Fibroblast of lung (primary cell): Measurements from ENCODE around the gene TNNT1. TPM values are rescaled to one million over a fixed set of nuclear protein-coding genes. Genes with fewer than 3 reads are reported as not detected.

Experiments
- DNase-seq, 2 donors: peaks; one replicate each; pipeline versions ENCODE4 v3.0.0 to v3.0.0-alpha.2; 2010; ENCODE audit warnings: low read depth in 2 of 2
- H2AFZ ChIP-seq: 2 replicates; pipeline ENCODE4 v1.5.1; 2012; ENCODE audit warnings: low read length, control low read depth, inconsistent platforms
- H3K27ac ChIP-seq: 2 replicates; pipeline ENCODE4 v1.5.1; 2011; ENCODE audit warnings: low read length, control low read depth; ENCODE audit not compliant: insufficient read depth
- H3K27me3 ChIP-seq: 2 replicates; pipeline ENCODE4 v1.5.1; 2011; ENCODE audit warnings: mild to moderate bottlenecking, low read length; ENCODE audit not compliant: control insufficient read depth, insufficient read depth
- H3K36me3 ChIP-seq: 2 replicates; pipeline ENCODE4 v1.5.1; 2011; ENCODE audit warnings: low read length; ENCODE audit not compliant: control insufficient read depth, insufficient read depth
- H3K4me1 ChIP-seq: 2 replicates; pipeline ENCODE4 v1.5.1; 2011; ENCODE audit warnings: low read length; ENCODE audit not compliant: control insufficient read depth, insufficient read depth; ENCODE audit errors: extremely low read depth
- H3K4me2 ChIP-seq: 2 replicates; pipeline ENCODE4 v1.5.1; 2011; ENCODE audit warnings: low read length, control low read depth; ENCODE audit not compliant: insufficient read depth; ENCODE audit errors: extremely low read depth
- H3K4me3 ChIP-seq, 4 experiments: fragments of 200-600 bp in 1 of 4; sonication (generic) in 1 of 4; replicated peaks in 1 of 4; 2 replicates each; pipeline ENCODE4 v1.5.1; 2011 to 2016; ENCODE audit warnings: low read length in 4 of 4, low read depth in 3 of 4, mild to moderate bottlenecking in 3 of 4, control low read depth in 2 of 4, inconsistent platforms in 1 of 4, mixed read lengths in 1 of 4; ENCODE audit not compliant: insufficient read depth in 1 of 4; ENCODE audit errors: control extremely low read depth in 1 of 4
- H3K79me2 ChIP-seq: 2 replicates; pipeline ENCODE4 v1.5.1; 2012; ENCODE audit warnings: mild to moderate bottlenecking, low read length, inconsistent platforms; ENCODE audit not compliant: control insufficient read depth, insufficient read depth
- H3K9ac ChIP-seq: 2 replicates; pipeline ENCODE4 v1.5.1; 2011; ENCODE audit warnings: mild to moderate bottlenecking, low read length, control low read depth; ENCODE audit not compliant: insufficient read depth
- H3K9me3 ChIP-seq: 2 replicates; pipeline ENCODE4 v1.5.1; 2012; ENCODE audit warnings: low read depth, low read length; ENCODE audit not compliant: control insufficient read depth, insufficient read depth
- H4K20me1 ChIP-seq: 2 replicates; pipeline ENCODE4 v1.5.1; 2011; ENCODE audit warnings: low read length; ENCODE audit not compliant: control insufficient read depth, insufficient read depth; ENCODE audit errors: extremely low read depth
- EZH2 ChIP-seq: IDR thresholded peaks from 2 replicates; pipeline ENCODE4 v1.5.1; 2012; ENCODE audit warnings: low read length, control low read depth, mild to moderate bottlenecking; ENCODE audit errors: missing control alignments
- polyA plus RNA-seq, 2 donors: library from polyadenylated mRNA; depleted of rRNA in 1 of 2; stranded (reverse) in 1 of 2; unstranded in 1 of 2; fragments of >200 nt; gene quantifications; 2 replicates each; pipeline ENCODE4 v1.2.1, GENCODE V29; 2011 to 2012; ENCODE audit warnings: missing spikeins in 1 of 2
- total RNA-seq: library from RNA; depleted of rRNA; stranded (reverse); fragments of >200 nt; gene quantifications from 2 replicates; pipeline ENCODE4 v1.2.1, GENCODE V29; 2014
- TF ChIP-seq, protein P1 (sequence below), 2 donors: IDR thresholded peaks in 1 of 2; conservative IDR thresholded peaks in 1 of 2; 1 replicate in 1 of 2; 2 replicates in 1 of 2; pipeline ENCODE4 v1.5.1; 2011 to 2012; ENCODE audit warnings: low read length in 2 of 2, control low read depth in 1 of 2, inconsistent platforms in 1 of 2, low read depth in 1 of 2, mild to moderate bottlenecking in 1 of 2

TNNT1 gene
- total and polyA plus RNA-seq, 2 donors (not counting 1 experiment from before 2014, with no cell fraction given) = 1.7 to 10.4 TPM

DNA sequence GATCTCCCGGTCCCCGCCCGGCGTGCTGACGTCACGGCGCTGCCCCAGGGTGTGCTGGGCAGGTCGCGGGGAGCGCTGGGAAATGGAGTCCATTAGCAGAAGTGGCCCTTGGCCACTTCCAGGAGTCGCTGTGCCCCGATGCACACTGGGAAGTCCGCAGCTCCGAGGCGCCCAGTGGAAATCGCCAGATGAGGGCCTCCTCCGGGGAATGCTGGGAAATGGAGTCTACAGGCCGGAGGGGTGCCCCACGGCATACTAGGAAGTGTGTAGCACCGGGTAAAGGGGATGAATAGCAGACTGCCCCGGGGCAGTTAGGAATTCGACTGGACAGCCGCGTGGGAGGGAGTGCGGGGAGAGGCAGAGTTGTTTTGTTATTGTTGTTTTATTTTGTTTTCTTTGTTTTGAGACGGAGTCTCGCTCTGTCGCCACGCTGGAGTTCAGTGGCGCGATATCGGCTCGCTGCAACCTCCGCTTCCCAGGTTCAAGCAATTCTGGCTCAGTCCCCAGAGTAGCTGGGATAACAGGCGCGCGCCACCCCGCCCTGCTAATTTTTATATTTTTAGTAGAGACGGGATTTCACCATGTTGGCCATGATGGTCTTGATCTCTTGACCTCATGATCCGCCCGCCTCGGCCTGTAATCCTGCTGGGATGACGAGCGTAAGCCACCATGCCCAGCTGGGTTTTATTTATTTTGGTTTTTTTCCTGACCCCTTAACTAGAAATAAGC lies 31.2 kb downstream of the TNNT1 start:
- no peaks in the 10 kb centered on the region for H3K36me3 ChIP-seq
- peaks cover 18% of the 10 kb centered on the region for H3K4me1 ChIP-seq
- peak; percentile 99 for DNase-seq
- H2AFZ ChIP-seq = peak overlapping the region; percentile 71
- no peaks in the 10 kb centered on the region for H4K20me1 ChIP-seq
- no peak for TF ChIP-seq EZH2
- TF ChIP-seq, protein P1, sequence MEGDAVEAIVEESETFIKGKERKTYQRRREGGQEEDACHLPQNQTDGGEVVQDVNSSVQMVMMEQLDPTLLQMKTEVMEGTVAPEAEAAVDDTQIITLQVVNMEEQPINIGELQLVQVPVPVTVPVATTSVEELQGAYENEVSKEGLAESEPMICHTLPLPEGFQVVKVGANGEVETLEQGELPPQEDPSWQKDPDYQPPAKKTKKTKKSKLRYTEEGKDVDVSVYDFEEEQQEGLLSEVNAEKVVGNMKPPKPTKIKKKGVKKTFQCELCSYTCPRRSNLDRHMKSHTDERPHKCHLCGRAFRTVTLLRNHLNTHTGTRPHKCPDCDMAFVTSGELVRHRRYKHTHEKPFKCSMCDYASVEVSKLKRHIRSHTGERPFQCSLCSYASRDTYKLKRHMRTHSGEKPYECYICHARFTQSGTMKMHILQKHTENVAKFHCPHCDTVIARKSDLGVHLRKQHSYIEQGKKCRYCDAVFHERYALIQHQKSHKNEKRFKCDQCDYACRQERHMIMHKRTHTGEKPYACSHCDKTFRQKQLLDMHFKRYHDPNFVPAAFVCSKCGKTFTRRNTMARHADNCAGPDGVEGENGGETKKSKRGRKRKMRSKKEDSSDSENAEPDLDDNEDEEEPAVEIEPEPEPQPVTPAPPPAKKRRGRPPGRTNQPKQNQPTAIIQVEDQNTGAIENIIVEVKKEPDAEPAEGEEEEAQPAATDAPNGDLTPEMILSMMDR (conservative IDR thresholded peaks at IDR 0.05 in 1 of 2, IDR thresholded peaks at IDR 0.05 in 1 of 2; ENCODE audit: low read depth in 1 of 2, low read length in 2 of 2) = no peak
- peak overlapping the region; percentile 68 for H3K9ac ChIP-seq
- H3K4me2 ChIP-seq = peak overlapping the region; percentile 77
- H3K79me2 ChIP-seq = peaks cover 42% of the 10 kb centered on the region
- H3K9me3 ChIP-seq = no peaks in the 10 kb centered on the region
- no peaks in the 10 kb centered on the region for H3K27me3 ChIP-seq
- peak overlapping the region; percentile 50 to 76 (median 61) for H3K4me3 ChIP-seq
- H3K27ac ChIP-seq = peak overlapping the region; percentile 83

DNA sequence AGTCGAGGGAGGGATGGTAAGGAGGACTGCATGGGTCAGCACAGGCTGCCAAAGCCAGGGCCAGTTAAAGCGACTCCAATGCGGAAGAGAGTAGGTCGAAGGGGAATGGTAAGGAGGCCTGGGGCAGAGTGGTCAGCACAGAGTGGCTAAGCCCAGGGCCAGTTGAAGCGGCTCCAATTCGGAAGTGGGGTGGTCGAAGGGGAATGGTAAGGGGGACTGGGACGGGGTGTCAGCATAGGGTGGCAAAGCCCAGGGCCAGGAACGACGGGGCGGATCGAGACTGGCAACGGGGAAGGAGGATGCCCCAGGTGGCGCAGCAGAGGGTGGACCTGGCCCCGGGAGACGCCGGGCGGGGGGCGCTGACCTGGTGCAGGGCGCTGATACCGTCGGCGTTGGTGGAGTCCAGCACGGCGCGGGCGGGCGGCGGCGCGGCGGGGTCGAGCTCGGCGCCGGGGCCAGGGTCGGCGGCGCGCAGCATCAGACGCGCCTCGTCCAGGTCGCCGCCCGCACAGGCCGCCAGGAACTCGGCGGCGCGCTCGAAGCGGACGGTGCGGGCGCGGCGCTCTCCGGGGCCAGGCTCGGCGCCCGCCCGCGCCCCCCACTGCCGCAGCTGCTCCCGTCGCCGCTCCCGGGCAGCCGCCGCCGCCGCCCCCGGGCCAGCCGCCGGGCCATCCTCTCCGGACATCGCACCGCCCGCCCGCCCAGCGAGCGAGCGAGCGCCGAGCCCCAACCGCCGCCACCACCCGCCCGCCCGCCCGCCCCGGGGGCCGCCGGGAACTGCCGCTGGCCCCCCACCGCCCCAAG lies 31.9 kb downstream of the TNNT1 start, which contains the start of gene PPP1R12C:
PPP1R12C (minus strand) TSS at position 779 of the 804 bp plus-strand sequence; CDS start at position 685, 94 bp downstream.
- TF ChIP-seq, protein P1 (conservative IDR thresholded peaks at IDR 0.05 in 1 of 2, IDR thresholded peaks at IDR 0.05 in 1 of 2; ENCODE audit: low read depth in 1 of 2, low read length in 2 of 2) = no peak
- no peak for TF ChIP-seq EZH2
- peak within 1 kb of the TSS; percentile 83 for H3K27ac ChIP-seq
- no peaks in the 10 kb centered on the region for H4K20me1 ChIP-seq
- no peaks in the 10 kb centered on the region for H3K27me3 ChIP-seq
- peak within 1 kb of the TSS; percentile 94 for H3K4me2 ChIP-seq
- peaks cover 4% of the 10 kb centered on the region for H3K36me3 ChIP-seq
- H3K9ac ChIP-seq = peak within 1 kb of the TSS; percentile 91
- H3K9me3 ChIP-seq = no peaks in the 10 kb centered on the region
- peak within 1 kb of the TSS; percentile 71 for H2AFZ ChIP-seq
- DNase-seq = no peak
- H3K4me3 ChIP-seq = peak within 1 kb of the TSS; percentile 60 to 93 (median 80)
- H3K4me1 ChIP-seq = peaks cover 19% of the 10 kb centered on the region
- H3K79me2 ChIP-seq = peaks cover 49% of the 10 kb centered on the region

DNA sequence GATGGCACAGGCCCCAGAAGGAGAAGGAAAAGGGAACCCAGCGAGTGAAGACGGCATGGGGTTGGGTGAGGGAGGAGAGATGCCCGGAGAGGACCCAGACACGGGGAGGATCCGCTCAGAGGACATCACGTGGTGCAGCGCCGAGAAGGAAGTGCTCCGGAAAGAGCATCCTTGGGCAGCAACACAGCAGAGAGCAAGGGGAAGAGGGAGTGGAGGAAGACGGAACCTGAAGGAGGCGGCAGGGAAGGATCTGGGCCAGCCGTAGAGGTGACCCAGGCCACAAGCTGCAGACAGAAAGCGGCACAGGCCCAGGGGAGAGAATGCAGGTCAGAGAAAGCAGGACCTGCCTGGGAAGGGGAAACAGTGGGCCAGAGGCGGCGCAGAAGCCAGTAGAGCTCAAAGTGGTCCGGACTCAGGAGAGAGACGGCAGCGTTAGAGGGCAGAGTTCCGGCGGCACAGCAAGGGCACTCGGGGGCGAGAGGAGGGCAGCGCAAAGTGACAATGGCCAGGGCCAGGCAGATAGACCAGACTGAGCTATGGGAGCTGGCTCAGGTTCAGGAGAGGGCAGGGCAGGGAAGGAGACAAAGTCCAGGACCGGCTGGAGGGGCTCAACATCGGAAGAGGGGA lies 32.7 kb downstream of the TNNT1 start:
- H3K36me3 ChIP-seq = peaks cover 4% of the 10 kb centered on the region
- H3K9me3 ChIP-seq = no peaks in the 10 kb centered on the region
- peak overlapping the region; percentile 91 for H3K9ac ChIP-seq
- peaks cover 19% of the 10 kb centered on the region for H3K4me1 ChIP-seq
- H3K4me3 ChIP-seq = peak overlapping the region; percentile 60 to 93 (median 80)
- TF ChIP-seq, protein P1 (conservative IDR thresholded peaks at IDR 0.05 in 1 of 2, IDR thresholded peaks at IDR 0.05 in 1 of 2; ENCODE audit: low read depth in 1 of 2, low read length in 2 of 2) = no peak
- TF ChIP-seq EZH2 = no peak
- DNase-seq = peak; percentile 60 to 63
- H2AFZ ChIP-seq = no peak overlapping the region
- H3K79me2 ChIP-seq = peaks cover 55% of the 10 kb centered on the region
- no peaks in the 10 kb centered on the region for H3K27me3 ChIP-seq
- H3K27ac ChIP-seq = peak overlapping the region; percentile 78
- no peaks in the 10 kb centered on the region for H4K20me1 ChIP-seq
- H3K4me2 ChIP-seq = peak overlapping the region; percentile 94
